Hematopoietic multipotent progenitor cell treated with erythropoietin and hydrocortisone succinate and interleukin-3 and kit ligand, for 8 days (in vitro differentiated cells): Measurements from ENCODE around the gene CERS2.
"Not testable (repeated sequence)": the region's sequence is repeated elsewhere in the genome, so short reads cannot be mapped to it uniquely, and the experiment has no call there.

Experiments used
- DNase-seq: peaks from one replicate; pipeline ENCODE4 v3.0.0-alpha.2; 2015

CERS2 gene

DNA sequence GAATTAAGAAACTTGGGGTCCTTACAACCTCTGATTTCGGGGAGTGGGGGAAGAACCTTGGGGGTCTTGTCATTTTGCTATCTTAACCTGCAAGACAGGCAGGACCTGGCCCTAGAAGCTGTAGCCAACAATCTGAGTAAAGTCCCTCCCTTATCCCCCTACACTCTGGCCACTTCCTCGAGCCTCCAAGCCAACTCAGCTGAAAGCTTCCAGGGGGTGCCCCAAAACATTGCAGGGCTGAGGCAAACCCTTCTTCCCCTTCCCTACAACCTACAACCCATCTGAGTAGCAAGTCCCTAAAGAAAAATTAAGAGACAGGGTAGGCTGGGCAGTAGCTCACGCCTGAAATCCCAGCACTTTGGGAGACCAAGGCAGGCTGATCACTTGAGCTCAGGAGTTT is 5.0 kb downstream of the CERS2 start:
- no peak for DNase-seq

DNA sequence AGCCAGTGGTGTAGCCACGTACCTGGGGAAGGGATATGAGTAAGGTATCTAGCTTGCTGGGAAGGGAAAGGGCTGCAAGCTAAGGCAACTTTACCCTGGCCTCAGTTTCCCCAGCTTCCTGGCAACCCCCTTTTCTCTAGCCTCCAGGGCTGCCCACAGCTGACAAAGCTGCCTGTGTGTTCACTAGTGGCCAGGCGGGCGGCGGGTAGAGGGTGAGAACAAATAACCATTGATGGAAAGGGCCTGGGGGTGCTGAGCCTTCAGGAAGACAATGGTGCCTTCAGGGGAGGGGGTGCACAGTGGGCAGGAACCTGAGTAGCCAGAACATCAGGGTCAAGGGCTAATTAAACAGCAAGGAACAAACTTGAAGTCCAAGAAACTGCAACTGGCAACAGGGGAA is 6.1 kb downstream of the CERS2 start:
- DNase-seq = no peak

DNA sequence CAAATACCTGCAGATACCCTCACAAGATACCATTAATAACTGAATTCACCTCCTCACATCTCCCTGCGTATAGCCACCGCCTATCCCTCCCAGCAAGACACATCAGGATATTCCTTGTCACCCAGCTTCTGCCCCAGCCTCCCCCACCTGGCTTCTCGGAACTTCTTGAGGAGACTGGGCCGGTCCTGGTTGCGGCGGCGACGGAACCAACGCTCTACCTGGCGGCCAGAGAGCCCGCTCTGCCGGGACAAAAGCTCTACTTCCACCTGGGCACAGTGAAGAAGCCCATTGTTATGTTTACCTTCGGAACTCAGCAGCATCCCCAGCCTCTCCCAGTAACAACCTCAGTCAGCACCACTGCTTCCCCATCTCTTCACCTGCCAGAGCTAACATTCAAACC is 6.7 kb downstream of the CERS2 start:
- no peak for DNase-seq

DNA sequence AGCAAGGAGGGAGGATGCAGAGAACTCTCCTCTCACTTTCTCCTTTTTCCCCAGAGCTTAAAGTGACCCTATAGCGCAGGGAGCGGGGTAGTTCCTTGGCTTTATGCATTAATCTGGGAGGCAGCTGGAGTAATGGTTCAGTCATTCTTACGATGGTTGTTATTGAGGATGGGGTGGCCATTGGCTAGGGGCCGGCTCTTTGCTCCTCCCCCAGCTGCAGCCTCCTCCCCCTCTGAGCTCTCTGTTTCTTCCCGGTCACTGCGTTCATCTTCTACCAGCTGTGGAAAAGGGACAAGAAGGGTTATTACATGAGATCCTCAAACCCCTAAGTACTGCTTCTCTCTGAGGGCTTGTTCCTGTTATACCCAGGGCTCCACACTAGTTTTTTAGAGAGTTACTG is 8.6 kb downstream of the CERS2 start:
- DNase-seq = no peak

DNA sequence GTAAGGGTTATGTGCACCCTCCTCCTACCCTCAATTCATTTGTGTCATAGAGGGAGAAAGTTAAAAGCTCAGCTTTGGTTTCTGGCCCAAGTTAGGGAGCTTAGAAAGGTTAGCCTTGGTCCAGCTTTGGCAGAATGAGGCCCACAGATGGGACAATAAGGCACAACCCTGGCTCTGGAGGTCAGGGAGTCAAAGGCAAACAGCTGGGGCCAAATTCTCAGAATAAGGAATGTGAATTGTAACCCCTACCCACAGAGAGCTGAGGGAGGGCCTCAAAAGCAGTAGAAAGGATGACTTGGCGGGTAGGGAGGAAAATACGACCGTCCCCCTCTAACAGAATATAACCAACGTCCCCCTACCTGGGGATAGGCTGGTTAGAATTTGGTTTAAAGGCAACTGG is 9.0 kb downstream of the CERS2 start:
- DNase-seq = no peak

DNA sequence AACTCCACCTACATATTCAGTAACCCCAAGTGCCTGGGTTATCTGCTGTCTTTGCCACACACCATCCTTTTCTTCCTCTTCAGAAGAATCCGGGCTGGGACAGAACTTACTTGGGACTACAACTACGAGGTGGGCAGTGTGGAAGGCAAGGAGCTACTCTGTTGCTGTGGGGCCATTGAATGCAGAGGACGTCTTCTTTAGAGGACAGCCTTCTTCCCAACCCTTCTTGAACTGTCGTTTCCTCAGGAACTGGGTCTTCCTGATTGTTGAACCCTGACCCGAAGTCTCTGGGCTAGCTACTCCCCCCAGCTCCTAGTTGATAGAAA is 10.5 kb downstream of the CERS2 start:
- no peak for DNase-seq

DNA sequence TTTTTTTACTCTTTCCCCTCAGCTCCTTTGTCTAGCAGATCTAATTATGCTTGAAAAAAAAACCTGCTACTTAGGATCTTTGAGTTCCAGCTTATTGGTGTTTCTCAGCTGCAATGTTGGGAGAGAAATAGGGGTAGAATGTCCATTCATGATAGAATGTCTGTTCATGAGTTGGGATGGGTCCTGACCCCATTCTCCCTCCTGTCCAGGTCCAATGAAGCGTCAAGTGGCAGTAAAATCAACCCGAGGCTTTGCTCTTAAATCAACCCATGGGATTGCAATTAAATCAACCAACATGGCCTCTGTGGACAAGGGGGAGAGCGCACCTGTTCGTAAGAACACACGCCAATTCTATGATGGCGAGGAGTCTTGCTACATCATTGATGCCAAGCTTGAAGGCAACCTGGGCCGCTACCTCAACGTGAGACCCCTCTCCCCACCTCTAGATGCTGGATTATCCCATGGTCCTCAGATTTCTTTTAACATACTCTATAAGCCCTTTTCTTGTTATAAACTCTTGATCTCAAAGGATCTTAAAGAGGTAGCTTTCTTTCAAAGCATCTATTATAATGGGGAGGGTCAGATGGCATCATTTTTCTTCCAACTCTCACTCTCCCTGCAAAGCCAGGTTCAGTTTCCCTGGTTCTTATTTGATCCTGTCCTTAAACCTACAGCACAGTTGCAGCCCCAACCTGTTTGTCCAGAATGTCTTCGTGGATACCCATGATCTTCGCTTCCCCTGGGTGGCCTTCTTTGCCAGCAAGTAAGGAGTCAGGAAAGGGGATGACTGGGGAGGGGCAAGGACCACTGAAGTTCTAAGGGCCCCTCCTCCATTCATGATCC is 11.1 kb downstream of the CERS2 start:
- DNase-seq = no peak

DNA sequence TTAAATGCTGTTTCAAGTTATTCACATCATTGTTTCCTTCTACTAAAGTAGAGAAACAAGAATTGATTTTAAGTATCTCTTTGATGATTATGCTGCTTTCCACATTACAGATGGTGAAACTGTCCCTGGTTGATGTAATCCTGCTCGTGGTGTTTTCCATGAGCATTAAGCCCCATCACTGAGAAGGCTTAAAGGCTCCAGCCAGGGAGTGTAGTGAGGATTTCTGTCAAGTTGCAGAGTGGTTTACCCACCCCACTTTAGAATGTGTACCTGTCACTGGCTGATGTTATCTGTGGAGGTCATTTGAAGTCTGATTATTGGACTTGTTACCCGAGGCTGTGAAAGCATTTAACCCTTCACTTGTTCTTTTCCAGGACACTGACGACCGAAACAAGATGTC is 12.9 kb downstream of the CERS2 start:
- DNase-seq = no peak

DNA sequence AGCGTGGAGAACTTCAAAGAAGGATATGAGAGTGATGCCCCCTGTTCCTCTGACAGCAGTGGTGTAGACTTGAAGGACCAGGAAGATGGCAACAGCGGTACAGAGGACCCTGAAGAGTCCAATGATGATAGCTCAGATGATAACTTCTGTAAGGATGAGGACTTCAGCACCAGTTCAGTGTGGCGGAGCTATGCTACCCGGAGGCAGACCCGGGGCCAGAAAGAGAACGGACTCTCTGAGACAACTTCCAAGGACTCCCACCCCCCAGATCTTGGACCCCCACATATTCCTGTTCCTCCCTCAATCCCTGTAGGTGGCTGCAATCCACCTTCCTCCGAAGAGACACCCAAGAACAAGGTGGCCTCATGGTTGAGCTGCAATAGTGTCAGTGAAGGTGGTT is 14.0 kb downstream of the CERS2 start:
- DNase-seq = no peak

DNA sequence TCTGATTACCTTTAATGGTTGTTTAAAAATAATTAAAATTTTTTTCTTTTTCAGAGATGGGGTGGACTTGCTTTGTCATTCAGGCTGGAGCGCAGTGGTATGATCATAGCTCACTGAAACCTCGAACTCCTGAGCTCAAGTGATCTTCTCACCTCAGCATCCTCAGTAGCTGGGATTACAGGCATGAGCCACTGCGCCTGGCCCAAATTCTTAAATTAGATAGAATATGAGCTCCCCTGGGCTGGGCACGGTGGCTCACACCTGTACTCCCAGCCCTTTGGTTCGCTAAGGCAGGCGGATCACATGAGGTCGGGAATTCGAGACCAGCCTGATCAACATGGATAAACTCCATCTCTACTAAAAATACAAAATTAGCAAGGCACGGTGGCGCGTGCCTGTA is 17.0 kb downstream of the CERS2 start:
- DNase-seq = no peak

DNA sequence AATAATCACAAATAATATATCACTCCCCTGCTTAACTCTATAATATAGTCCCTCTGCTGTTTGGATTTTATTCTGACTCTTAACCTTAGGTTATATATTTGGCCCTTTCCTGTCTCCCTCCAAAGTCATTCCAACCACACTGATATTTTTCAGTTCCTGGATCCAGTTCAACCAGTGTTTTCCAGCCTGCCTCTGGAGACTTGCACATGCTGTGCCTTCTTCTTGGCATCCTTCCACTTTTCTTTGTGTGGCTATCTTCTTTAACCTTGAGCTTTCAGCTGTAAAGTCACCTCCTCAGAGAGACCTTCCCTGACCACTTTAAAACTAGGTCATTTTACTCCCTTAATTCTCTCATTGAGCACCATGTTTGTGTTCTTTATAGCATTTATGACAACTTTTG is 19.4 kb downstream of the CERS2 start:
- DNase-seq = peak; percentile 83

DNA sequence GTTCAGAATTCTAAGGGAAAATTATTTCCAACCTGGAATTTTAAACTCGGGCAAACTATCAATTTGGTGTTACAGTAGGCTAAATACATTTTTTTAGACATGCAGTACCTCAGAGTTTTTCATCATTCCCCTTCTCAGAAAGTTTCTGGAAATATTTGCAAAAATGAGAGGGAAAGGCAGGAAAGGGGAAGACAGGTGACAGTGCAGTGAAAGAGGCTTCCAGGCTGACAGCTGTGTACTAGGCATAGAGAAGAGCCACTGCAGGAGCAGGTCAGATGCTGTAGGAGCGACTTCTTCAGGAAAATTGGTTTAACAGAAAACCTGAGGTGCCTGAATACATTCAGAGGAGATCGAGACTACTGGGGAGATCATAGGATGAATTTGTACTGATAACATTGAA is 19.9 kb downstream of the CERS2 start:
- no peak for DNase-seq

DNA sequence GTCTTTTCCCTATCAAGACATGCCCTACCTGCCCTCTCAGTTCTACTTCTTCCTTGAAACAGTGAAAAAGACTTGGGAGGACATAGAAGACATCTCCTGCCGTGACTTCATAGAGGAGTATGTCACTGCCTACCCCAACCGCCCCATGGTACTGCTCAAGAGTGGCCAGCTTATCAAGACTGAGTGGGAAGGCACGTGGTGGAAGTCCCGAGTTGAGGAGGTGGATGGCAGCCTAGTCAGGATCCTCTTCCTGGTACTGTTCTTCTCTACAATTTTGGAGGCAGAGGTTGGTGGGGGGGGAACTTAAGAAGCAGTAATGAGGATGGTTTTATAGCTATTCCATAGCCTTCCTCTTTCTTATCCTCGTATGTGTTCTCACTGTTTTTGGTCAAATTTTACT is 29.8 kb downstream of the CERS2 start:
- DNase-seq = no peak

DNA sequence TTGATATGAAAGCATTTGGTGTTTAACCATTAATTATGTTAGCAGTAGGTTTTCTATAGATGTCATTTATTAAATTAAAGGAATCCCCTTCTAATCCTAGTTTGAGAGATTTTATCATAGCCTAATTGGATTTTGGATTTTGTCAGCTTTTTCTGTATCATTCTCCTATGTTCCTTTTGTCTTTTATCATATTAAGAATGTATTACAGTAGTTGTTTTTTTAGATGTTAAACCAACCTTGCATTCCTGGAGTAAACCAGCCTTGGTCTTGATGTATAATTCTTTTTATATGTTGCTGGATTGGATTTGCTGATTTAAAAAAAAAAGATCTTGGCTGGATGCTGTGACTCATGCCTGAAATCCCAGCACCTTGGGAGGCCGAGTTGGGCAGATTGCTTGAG is 42.9 kb downstream of the CERS2 start:
- peak; percentile 38 for DNase-seq

DNA sequence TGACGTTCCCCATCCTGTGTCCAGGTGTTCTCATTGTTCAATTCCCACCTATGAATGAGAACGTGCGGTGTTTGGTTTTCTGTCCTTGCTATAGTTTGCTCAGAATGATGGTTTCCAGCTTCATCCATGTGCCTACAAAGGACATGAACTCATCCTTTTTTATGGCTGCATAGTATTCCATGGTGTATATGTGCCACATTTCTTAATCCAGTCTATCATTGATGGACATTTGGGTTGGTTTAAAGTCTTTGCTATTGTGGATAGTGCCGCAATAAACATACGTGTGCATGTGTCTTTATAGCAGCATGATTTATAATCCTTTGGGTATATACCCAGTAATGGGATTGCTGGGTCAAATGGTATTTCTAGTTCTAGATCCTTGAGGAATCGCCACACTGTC is 45.9 kb downstream of the CERS2 start:
- DNase-seq = not testable (repeated sequence)

DNA sequence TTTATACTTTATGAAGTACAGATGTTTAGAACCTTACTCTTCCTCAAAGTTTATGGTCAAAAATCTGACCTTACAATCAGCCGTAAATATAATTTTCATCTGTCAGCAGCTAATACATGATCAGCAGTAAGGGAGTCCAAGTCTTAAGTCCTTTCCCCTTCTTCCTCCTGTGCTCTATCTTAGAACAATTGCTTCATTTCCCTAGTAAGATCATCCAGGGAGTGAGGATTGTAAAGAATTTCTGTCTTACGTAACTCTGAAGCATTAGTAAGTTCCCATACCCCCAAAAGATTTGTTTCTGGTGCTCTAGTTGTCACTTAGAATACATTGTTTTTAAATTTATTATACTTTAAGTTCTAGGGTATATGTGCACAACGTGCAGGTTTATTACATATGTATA is 46.3 kb downstream of the CERS2 start:
- DNase-seq = no peak

DNA sequence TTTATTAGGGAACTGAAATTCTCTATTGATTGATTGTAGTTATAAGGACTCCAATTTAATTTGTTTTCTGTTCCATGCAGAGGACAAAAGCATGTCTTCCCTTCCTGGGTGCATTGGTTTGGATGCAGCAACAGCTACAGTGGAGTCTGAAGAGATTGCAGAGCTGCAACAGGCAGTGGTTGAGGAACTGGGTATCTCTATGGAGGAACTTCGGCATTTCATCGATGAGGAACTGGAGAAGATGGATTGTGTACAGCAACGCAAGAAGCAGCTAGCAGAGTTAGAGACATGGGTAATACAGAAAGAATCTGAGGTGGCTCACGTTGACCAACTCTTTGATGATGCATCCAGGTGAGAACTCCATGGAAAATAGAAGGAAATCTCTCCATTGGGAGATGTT is 47.0 kb downstream of the CERS2 start:
- no peak for DNase-seq

DNA sequence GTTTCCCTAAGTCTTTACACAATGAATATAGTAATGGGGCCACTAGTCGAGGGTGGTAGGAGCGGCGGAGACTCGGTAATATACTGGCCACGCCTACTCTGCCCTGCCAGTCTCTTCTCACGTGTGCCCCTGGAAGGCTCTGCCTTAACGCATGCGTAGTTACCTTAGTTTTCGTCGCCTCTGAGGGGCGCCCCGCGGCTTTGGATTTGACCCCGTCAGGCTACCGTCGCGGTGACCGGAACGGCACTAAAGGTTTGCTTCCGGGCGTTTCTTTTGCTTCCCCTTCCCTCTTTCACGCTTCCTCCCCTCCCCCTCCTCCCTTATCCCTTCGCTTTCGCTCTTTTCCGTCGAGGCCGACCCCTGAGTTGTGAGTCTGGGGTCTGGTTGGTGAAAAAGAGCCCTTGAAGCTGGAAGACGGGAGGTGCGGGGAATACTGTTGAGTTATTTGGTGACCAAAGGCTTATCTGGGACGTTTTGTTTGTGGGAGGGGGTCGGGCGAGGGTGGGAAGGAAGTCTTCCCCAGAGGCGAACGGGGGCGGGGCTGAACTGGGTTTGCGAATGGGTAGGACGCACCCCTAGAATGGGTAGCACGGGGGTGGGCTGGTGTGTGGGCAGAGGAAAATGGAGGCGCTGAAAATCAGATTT is 48.4 kb downstream of the CERS2 start, which contains the start of gene SETDB1:
TSS of gene SETDB1 (plus strand) at position 267 of the 645 bp plus-strand sequence. CDS start 1,352 bp downstream, outside the sequence.
- DNase-seq = peak; percentile 98

DNA sequence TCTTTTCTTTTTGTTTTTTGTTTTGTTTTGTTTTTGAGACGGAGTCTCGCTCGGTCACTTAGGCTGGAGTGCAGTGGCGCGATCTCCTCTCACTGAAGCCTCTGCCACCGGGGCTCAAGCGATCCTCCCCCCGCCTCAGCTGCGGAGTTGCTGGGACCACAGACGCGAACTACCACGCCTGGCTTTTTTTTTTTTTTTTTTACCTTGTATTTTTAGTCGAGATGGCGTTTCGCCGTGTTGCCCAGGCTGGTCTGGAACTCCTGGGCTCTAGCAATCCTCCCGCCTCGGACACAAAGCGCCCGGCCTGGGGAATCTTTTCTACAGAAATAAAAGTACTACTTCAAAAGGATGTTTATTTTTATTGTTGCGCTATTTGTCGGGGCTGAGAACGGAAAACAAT is 49.6 kb downstream of the CERS2 start:
- peak; percentile 30 for DNase-seq

DNA sequence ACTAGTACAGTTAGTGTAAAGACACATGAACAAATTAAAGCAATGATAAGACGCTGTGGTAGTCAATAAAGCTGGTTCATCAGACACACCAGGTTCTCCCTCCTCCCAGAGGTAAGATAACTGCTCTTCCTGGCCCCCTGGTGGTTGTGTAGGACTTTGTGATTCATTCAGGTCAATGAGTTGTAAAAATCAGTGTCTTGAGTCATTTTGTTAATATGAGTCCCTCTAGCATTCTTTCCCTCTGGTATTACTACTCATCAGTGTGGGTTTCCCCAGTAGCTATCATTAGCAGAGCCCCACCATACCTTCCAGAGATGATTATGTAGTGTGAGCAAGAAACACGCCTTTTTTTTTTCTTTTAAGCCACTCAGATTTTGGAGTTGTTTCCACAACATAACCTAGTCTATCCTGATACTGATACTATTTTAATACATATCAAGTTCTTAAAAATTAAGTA is 52.1 kb downstream of the CERS2 start:
- peak; percentile 89 for DNase-seq

DNA sequence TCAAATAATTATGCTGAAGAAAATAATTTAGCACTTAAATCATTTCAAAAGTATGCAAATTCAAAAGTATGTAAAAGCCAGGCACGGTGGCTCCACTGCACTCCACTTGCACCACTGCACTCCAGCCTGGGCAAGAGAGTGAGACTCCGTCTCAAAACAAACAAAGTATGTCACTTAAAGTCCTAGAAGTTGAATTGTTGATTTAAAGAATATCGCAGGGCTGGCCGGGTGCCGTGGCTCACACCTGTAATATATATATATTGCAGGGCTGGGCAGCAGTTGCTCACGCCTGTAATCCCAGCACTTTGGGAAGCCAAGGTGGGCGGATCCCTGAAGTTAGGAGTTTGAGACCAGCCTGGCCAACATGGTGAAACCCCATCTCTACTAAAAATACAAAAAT is 57.2 kb downstream of the CERS2 start:
- no peak for DNase-seq
